ENCODE results near the gene SLC66A2. TPM values are rescaled to one million over a fixed set of nuclear protein-coding genes. Genes with fewer than 3 reads are reported as not detected.
A peak's percentile ranks its signal among the peaks of the same experiment; 100 is the strongest.

Gene SLC66A2
- total RNA-seq, 2 donors from 2014 or later, result 74.9 to 88.0 TPM

GRCh38 chr18:79948719-79949411 lies 2.6 kb downstream of the SLC66A2 start:
- Histone ChIP-seq H3K9me3 (no peaks in the 10 kb centered on the region), H3K27ac (no peak overlapping the region), H3K27me3 (no peaks in the 10 kb centered on the region), H3K9ac (ENCODE audit: low read depth in 2 of 2, low read length in 2 of 2) (no peak overlapping the region), H3K4me1 (peaks cover 19% of the 10 kb centered on the region), H3K36me3 (no peaks in the 10 kb centered on the region), H3K4me3 (no peak overlapping the region)
- intact Hi-C loops (cut with DNase I), result loop anchor here (10.0 kb wide), 2 partner anchors 86 to 196 kb away; partner anchors contain the start of gene RBFA
- TF ChIP-seq, protein P1, sequence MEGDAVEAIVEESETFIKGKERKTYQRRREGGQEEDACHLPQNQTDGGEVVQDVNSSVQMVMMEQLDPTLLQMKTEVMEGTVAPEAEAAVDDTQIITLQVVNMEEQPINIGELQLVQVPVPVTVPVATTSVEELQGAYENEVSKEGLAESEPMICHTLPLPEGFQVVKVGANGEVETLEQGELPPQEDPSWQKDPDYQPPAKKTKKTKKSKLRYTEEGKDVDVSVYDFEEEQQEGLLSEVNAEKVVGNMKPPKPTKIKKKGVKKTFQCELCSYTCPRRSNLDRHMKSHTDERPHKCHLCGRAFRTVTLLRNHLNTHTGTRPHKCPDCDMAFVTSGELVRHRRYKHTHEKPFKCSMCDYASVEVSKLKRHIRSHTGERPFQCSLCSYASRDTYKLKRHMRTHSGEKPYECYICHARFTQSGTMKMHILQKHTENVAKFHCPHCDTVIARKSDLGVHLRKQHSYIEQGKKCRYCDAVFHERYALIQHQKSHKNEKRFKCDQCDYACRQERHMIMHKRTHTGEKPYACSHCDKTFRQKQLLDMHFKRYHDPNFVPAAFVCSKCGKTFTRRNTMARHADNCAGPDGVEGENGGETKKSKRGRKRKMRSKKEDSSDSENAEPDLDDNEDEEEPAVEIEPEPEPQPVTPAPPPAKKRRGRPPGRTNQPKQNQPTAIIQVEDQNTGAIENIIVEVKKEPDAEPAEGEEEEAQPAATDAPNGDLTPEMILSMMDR (IDR thresholded peaks at IDR 0.05), result no peak
- peak; percentile 19 for DNase-seq

DNA sequence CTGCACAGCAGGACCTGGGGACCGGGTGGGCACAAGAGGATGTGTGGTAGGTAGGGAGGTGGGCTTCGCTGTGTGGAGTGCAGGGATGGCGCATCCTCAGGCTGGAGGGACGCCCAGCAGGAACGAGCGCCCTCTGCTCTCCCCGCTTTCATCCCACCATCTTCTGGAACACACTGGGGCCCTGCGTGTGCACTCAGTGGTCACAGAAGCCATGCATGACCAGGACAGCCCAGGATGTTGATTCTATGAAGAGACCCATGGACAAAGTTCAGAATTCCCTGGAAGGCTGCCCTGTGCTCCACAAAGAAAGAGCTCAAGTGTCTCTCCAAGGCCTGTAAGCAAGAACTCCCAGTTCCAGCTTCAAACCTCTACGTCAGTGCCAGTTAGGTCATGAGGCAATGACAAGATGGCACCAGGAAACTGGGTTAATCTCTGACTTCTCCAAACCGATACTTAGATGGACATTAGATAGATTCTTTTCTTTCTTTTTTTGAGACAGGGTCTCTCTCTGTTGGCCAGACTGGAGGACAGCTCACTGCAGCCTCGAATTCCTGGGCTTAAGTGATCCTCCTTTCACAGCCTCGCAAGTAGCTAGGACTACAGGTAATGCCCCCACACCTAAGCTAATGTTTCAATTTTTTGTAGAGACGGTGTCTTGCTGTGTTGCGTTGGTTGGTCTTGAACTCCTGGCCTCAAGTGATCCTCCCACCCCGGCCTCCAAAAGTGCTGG lies 3.4 kb downstream of the SLC66A2 start:
- no peaks in the 10 kb centered on the region for H3K27me3 ChIP-seq
- peaks cover 25% of the 10 kb centered on the region for H3K4me1 ChIP-seq
- no peak overlapping the region for H3K4me3 ChIP-seq
- H3K36me3 ChIP-seq, result no peaks in the 10 kb centered on the region
- intact Hi-C loops (cut with DNase I), result loop anchor here (10.0 kb wide), 2 partner anchors 87 to 197 kb away; partner anchors contain the start of gene RBFA
- H3K9ac ChIP-seq (ENCODE audit: low read depth in 2 of 2, low read length in 2 of 2), result no peak overlapping the region
- H3K9me3 ChIP-seq, result no peaks in the 10 kb centered on the region
- TF ChIP-seq, protein P1 (IDR thresholded peaks at IDR 0.05), result no peak
- H3K27ac ChIP-seq, result no peak overlapping the region
- peak; percentile 59 for DNase-seq

GRCh38 chr18:79947054-79947755 lies 4.2 kb downstream of the SLC66A2 start:
- Histone ChIP-seq H3K4me3 (no peak overlapping the region), H3K9ac (ENCODE audit: low read depth in 2 of 2, low read length in 2 of 2) (peak overlapping the region; percentile 13 to 24), H3K36me3 (no peaks in the 10 kb centered on the region), H3K9me3 (no peaks in the 10 kb centered on the region), H3K27me3 (no peaks in the 10 kb centered on the region), H3K4me1 (peaks cover 31% of the 10 kb centered on the region), H3K27ac (no peak overlapping the region)
- intact Hi-C loops (cut with DNase I), result loop anchor here (10.0 kb wide), 2 partner anchors 88 to 198 kb away; partner anchors contain the start of gene RBFA
- TF ChIP-seq, protein P1 (IDR thresholded peaks at IDR 0.05), result no peak
- peak; percentile 28 for DNase-seq

- no peak overlapping the region for H3K27ac ChIP-seq
- no peaks in the 10 kb centered on the region for H3K9me3 ChIP-seq
- peak overlapping the region in 1 of 2 donors; percentile 59 for H3K9ac ChIP-seq (ENCODE audit: low read depth in 2 of 2, low read length in 2 of 2)
- intact Hi-C loops (cut with DNase I), result loop anchor here (10.0 kb wide), 2 partner anchors 89 to 199 kb away; partner anchors contain the start of gene RBFA
- H3K4me1 ChIP-seq, result peaks cover 31% of the 10 kb centered on the region
- no peak overlapping the region for H3K4me3 ChIP-seq
- peaks cover 4% of the 10 kb centered on the region for H3K36me3 ChIP-seq
- TF ChIP-seq, protein P1 (IDR thresholded peaks at IDR 0.05), result no peak
- DNase-seq, result peak; percentile 19
- no peaks in the 10 kb centered on the region for H3K27me3 ChIP-seq
Measured at GRCh38 chr18:79945118-79946042, 6.1 kb downstream of the SLC66A2 start.

Measured in colonic mucosa (tissue), 4 donors.